NCI-H446 (cell line): ENCODE measurements around the gene MLLT10.

Experiments used
- DNase-seq, 2 experiments: peaks; one replicate each; lab custom pipeline; 2025; lab: John Stamatoyannopoulos, UW

Gene MLLT10

DNA sequence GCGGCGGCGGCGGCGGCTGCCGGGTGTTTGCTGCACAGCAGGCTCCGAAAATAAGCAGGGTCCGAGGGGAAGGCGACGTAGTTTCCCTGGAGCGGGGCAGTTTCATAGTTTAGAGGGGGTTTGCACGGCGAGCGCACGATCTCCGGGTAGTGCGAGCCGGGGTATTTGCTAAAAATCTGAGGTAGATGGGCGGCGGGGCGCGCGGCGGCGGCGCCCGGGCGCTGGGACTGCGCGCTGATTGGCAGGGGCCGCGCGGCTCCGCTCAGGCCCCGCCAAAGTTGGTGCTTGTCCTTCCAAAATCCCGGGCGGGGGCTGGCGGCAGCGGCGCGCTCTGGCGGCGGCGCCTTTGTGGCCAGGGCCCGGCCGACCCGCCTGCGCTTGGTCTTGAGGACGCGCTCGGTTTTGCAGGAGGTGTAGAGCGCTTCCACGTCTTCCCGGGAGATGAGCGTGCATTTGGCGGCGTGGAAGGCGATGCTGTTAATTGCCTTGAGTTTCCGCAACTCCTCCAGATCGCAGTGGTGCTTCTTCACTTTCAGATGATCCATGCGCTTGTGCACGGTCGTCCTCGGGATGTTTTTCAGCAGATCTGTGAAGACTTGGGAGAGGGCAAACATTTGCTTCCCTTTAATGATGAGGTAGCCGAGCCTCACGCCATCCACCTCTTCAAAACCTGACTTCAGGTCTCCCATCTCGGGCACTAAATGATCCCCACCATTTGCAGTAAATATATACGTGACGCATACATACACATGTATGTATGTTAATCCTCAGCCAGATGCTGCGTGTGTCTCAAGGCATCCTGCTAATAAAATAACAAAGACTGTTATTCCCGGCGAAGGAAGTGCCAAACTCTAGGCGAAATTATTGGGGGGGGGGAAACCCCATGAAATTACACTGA, 16.6 kb upstream of the MLLT10 start:
- DNase-seq: peak; percentile 70 to 81

DNA sequence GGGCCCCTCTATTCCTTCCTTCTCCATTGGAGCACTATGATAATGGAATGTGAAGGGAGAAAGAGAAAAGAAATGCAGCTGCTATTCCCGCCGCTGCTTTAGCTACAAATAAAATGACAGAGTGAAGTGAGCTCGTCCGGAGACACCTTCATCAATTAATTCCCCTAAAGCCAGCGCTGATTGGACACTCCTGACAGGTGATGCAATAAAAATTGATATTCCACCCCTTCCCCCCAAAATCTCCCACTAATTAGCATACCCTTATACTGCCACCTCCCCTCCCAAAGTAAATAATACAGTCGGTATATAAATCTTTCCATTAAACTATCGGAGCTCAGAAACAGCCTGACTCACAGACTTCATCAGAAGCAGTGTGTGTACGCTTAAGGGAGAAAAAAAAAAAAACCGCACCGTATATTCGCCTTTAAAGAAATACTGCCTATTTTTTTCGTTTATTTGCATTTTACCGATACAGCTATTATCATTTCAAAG, 15.8 kb upstream of the MLLT10 start:
- peak; percentile 53 to 68 for DNase-seq

DNA sequence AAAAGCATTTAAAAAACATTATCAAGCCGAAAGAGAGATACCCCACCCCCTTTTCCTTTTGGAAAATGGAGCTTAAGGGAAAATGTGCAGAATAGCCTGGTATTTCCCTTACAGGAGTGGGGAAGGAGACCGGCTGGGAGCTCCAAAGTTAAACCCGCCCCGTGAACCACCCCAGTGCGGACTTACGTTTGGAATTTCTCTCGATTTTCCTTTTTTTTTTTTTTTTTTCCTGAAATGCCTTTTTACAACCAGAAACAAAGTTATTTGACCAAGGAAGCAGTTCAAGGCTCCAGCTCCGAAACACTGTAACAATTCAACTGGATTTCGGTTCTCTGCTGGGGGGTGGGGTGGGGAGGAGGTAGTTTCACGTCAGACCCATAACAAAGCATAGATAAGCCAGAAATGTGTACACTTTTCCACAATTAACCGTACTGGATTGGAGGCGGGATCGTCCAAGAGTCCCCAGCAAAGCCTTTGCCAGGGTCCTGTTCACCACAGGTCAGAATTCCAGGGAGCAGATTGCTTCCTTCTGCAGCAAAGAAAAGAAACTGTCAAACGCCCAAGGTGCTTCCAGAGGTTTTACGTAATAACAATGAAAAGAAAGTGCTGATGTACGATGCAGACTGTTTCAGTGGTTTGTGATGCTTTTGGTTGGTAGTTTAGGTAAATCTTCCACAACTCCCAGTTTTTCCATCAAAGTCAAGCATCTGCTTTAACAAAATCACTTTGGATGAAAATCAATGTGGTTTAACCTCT, 15.2 kb upstream of the MLLT10 start:
- DNase-seq: no peak

GRCh38 chr10:21519397-21519933, 14.6 kb upstream of the MLLT10 start:
- DNase-seq: no peak

GRCh38 chr10:21519941-21520436, 14.0 kb upstream of the MLLT10 start:
- peak in 1 of 2 experiments; percentile 21 for DNase-seq

DNA sequence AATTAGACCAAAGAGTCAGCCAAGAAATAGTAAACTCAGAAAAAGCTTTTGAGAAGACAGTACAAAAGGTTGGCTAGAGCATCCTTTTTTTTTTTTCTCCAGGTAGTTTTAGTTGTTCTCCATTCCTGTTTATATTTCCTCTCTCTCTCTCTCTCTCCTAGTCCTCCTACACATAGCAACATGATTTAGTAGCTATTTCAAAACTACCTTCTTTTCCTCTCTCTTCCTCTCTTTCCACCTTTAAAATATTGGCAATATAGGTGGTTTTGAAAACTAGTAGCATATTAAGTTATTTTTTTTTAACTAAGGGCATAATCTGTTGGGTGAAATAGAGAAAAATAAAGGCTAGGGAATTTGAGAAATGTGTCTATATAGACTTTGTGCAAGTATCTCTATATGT, 13.5 kb upstream of the MLLT10 start:
- no peak for DNase-seq

GRCh38 chr10:21520949-21521348, 13.1 kb upstream of the MLLT10 start:
- DNase-seq: no peak

GRCh38 chr10:21521751-21522533, 12.1 kb upstream of the MLLT10 start:
- DNase-seq: no peak

GRCh38 chr10:21522631-21523406, 11.2 kb upstream of the MLLT10 start:
- peak; percentile 12 to 13 for DNase-seq

DNA sequence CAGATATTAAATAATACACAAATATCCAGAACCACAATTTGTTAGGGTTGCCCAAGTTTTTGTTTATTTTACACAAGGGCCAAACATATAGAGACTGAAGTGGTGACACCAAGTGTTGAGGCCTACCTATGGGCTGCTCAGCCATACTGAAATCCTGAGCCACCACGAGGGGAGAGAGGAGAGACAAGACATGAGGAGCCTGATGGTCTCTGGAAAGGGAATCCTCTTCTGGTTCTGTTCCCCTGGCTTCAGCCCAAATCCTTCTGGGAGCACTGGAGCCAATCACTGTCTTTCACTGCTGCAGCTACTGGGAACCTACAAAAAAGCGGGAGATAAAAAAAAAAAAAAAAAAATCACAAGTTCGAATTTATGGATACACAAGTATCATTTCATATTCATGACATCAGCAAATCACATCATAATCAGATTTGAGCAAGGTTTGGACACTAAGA, 10.4 kb upstream of the MLLT10 start:
- peak; percentile 90 to 95 for DNase-seq

DNA sequence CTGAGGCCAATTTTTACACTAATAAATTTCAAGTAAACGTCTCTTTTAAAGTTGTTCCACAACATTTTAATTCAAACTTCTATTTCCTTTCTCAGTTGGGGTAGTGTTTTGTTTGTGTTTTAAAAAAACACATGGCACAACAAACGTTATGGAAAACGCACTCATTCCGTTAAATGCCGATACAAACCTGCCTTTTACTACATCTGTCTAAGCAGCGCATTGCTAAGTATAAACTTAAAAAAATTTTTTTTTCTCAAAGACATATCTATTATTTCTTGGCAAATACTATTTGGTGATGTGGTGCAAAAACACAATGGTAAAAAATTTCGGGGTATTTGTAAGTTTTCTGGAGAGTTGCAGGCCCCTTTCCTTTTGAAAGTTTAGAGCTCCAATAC, 9.9 kb upstream of the MLLT10 start:
- no peak for DNase-seq

- peak; percentile 23 to 55 for DNase-seq
Observed at GRCh38 chr10:21524526-21525366, 9.3 kb upstream of the MLLT10 start.

DNA sequence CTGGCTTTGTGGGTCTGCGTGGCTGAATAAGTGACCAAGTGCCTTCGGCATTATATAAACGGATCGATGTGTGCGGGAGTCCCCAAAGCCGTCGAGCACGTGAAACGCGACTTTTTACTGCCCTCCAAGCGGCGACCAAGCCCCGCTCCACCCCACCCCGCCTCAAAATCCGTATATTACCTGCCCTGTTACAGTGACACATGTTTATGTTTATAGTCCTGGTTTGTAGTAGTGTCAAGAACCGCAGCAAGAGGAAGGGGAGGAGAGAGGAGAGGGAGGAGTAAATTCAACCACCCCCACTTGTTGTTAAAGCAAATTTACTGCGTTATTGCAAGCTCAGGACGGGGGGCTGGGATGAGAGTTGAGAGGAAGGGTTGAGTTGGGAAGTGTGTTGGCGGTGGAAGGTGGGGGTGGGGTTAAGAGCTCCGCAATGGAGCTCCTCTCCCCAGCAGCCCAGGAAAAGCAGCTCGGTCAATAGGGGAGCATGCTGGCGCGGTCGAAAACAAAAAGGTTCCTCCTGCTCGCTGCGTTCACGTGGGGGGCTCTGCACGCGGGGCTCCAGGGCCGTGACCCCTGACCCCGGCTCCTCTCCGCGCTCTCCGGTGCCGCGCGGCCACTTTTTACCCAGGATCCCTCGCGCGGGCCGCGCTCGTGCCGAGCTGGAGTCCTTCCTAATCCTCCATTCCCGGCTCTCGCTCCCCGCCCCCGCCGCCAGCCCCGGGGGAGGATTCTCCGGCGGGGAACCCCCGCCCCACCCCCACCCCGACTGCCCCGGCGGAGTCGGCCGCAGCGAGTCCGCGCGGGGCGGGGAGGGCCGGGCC, 8.5 kb upstream of the MLLT10 start, which contains the start of gene SKIDA1:
Gene SKIDA1 (minus strand): TSS at position 316 of the 821 bp plus-strand sequence. CDS start 7,860 bp downstream, outside the sequence.
- peak; percentile 91 to 93 for DNase-seq

DNA sequence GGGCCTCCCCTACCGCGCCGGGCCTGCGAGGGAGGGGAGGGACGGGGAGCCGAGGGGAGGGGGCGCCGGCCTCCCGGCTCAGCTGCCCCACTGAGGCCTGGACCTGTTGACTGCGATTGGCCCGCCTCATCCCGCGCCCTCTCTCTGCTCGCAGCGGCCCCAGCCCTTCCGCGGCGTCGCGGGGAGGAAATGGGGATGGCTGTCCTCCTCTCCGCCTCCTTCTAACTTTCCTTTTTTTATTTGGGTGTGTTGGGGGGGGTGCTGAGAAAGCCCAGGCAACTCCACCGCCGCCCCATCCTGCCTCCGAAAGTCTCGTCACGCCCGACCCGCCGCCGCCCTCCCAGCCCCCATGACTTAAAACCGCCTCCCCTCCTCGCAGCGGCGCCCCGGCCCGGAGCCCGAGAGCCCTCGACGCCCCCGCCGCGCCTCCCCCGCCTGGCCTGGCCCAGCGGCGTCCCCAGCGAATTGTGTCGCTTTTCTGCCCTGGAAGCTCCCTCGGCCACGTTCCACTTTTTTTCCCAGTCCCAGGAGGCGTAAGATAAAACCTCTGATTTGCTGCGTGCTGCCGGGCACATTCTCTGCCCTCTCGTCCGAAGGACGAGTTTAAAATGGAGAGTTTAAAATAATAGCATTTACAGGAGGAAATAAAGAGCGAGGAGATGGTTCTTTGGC, 7.7 kb upstream of the MLLT10 start:
- peak; percentile 77 to 92 for DNase-seq

DNA sequence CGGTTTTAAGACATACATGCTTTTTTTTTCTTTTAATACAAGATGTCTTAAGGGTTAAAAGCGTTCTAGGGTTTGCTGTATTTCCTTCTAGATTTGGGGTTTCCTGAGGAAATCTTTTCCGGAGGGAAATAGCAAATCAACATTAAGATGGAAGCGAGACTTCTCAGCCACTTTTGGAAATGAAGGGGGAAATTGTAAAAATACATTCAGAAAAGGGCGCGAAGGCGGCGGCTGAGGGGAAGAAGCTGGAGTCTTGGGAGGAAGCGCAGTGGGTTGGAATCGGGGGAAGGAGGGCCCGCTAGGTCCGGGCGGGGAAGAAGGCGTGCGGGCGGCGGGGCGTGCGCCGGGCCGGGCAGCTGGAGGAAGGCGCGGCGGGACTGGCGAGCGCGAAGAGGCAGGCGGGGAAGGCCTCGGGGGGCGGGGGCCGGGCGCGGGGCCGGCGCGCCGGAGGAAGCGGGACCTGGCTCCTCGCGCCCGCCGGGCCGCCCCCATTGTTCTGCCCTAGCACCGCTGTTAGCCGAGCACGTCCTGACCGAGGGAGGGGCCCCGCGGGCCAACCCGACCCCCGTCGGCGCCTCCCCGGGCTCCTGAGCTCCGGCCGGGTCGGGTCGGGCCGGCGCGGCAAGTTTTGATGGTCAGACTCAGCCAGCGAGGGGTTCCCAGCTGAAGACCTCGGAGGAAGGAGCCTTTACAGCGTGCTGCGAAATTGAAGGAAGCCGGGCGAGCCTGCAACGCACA, 7.0 kb upstream of the MLLT10 start:
- DNase-seq: peak; percentile 39 to 57

DNA sequence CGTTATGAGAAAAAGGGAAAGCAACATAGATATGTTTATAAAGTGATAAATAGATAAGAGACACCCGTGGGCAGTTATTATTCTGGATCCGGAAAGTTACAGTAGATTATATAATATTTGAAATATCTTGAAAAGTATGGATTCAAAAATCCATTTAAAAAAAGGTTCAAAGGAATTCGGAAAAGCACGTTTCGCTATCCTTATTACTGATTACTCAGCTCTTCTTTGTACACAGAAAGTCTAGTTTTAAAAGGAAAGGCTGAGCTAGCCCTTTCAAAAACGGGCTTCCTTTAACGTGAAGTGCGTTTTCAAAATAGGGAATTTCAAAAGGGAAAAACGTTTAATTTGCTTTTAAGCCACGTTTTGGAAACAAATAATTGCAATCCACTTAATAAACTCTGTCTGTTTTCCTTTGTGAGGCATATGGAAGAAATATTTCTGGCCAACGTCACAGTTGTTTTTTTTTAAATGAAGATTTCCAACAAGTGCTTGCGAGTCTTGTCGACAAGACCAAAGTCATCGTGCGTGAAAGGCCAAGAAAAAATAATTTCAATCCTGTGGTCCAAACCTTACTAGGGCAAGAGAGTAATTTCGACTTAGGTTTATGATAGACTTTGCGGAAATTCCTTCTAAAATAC, 6.3 kb upstream of the MLLT10 start:
- peak; percentile 43 to 46 for DNase-seq
